Suprapubic skin (tissue), 4 donors: ENCODE measurements around the gene CHRNB4. TPM values are rescaled to one million over a fixed set of nuclear protein-coding genes. Genes with fewer than 3 reads are reported as not detected.

ENCODE experiments used
- DNase-seq, 2 donors: peaks; one replicate each; pipeline ENCODE4 v3.0.0-alpha.2; 2019; ENCODE audit warnings: low spot score in 2 of 2
- H3K27ac ChIP-seq: fragments of 200-600 bp; sonication (generic); one replicate; pipeline ENCODE4 v1.5.1; 2019
- H3K27me3 ChIP-seq: fragments of 200-600 bp; sonication (generic); one replicate; pipeline ENCODE4 v1.5.1; 2019
- H3K36me3 ChIP-seq: fragments of 200-600 bp; sonication (generic); one replicate; pipeline ENCODE4 v1.5.1; 2019
- H3K4me1 ChIP-seq: fragments of 200-600 bp; sonication (generic); one replicate; pipeline ENCODE4 v1.5.1; 2019
- H3K4me3 ChIP-seq: fragments of 200-600 bp; sonication (generic); one replicate; pipeline ENCODE4 v1.5.1; 2019; ENCODE audit warnings: mild to moderate bottlenecking
- H3K9me3 ChIP-seq: fragments of 200-600 bp; sonication (generic); one replicate; pipeline ENCODE4 v1.5.1; 2019
- CTCF ChIP-seq, 2 donors: fragments of 200-600 bp in 1 of 2; fragments of 450-650 bp in 1 of 2; sonication (generic) in 1 of 2; IDR thresholded peaks; one replicate each; pipeline ENCODE4 v1.5.1; 2016 to 2019; ENCODE audit warnings: antibody characterized with exemption in 2 of 2, mild to moderate bottlenecking in 1 of 2, moderate library complexity in 1 of 2
- EP300 ChIP-seq: sonication (generic); formaldehyde crosslinking; IDR thresholded peaks from one replicate; pipeline ENCODE4 v1.6.1; 2017; ENCODE audit warnings: antibody characterized with exemption
- POLR2A ChIP-seq, 2 donors: fragments of 450-650 bp; IDR thresholded peaks; one replicate each; pipeline ENCODE4 v1.6.1; 2017; ENCODE audit warnings: antibody characterized with exemption in 2 of 2, mild to moderate bottlenecking in 2 of 2, moderate library complexity in 2 of 2
- POLR2AphosphoS5 ChIP-seq, 3 donors: sonication (generic); formaldehyde crosslinking; IDR thresholded peaks; one replicate each; pipeline ENCODE4 v1.6.1; 2017; ENCODE audit warnings: antibody characterized with exemption in 3 of 3
- whole genome bisulfite sequencing: methylation state at CpG from one replicate; pipeline ENCODE4 v1.1.5; 2018; 5-methylcytosine and 5-hydroxymethylcytosine counted together
- total RNA-seq, 4 donors: library from RNA; depleted of rRNA; stranded (reverse); fragments of >200 nt; gene quantifications; one replicate each; pipeline ENCODE4 v1.1.0, GENCODE V29; 2016

CHRNB4 gene
- total RNA-seq, 4 donors from 2014 or later = 0.47 TPM; not detected in 3

GRCh38 chr15:78621810-78622402 lies 19.1 kb downstream of the CHRNB4 start:
- TF ChIP-seq EP300 (no peak), POLR2A (IDR thresholded peaks at IDR 0.05) (no peak), POLR2AphosphoS5 (IDR thresholded peaks at IDR 0.05) (no peak), CTCF (IDR thresholded peaks at IDR 0.05) (no peak)
- Histone ChIP-seq H3K27ac (no peak overlapping the region), H3K9me3 (no peaks in the 10 kb centered on the region), H3K4me1 (peaks cover 19% of the 10 kb centered on the region), H3K4me3 (no peak overlapping the region), H3K27me3 (peaks cover 58% of the 10 kb centered on the region), H3K36me3 (no peaks in the 10 kb centered on the region)
- peak in 1 of 2 donors; percentile 68 for DNase-seq
- 76% methylated on average over 10 of the region's 10 CpGs for WGBS

GRCh38 chr15:78620527-78621421 lies 20.2 kb downstream of the CHRNB4 start, which contains the start of gene CHRNA3:
CHRNA3 (minus strand) TSS chr15:78620996; CDS start chr15:78620794, 202 bp downstream.
- Histone ChIP-seq H3K27me3 (peaks cover 54% of the 10 kb centered on the region), H3K4me1 (peaks cover 19% of the 10 kb centered on the region), H3K4me3 (peak within 1 kb of the TSS; percentile 52), H3K36me3 (no peaks in the 10 kb centered on the region), H3K9me3 (no peaks in the 10 kb centered on the region), H3K27ac (no peak within 1 kb of the TSS)
- 11% methylated on average over 8 of the region's 102 CpGs for WGBS
- TF ChIP-seq CTCF (IDR thresholded peaks at IDR 0.05) (no peak), POLR2AphosphoS5 (IDR thresholded peaks at IDR 0.05) (no peak), EP300 (no peak), POLR2A (IDR thresholded peaks at IDR 0.05) (no peak)
- DNase-seq = peak in 1 of 2 donors; percentile 65

- DNase-seq = peak in 1 of 2 donors; percentile 72
- H3K4me1 ChIP-seq = peaks cover 19% of the 10 kb centered on the region
- no peaks in the 10 kb centered on the region for H3K9me3 ChIP-seq
- H3K27ac ChIP-seq = no peak overlapping the region
- no peaks in the 10 kb centered on the region for H3K36me3 ChIP-seq
- TF ChIP-seq POLR2A (IDR thresholded peaks at IDR 0.05) (no peak), POLR2AphosphoS5 (IDR thresholded peaks at IDR 0.05) (no peak), CTCF (IDR thresholded peaks at IDR 0.05) (no peak), EP300 (no peak)
- peaks cover 54% of the 10 kb centered on the region for H3K27me3 ChIP-seq
- no CpG with 5 or more reads among the region's 41 CpGs for WGBS
- H3K4me3 ChIP-seq = peak overlapping the region; percentile 52
Observed at GRCh38 chr15:78620021-78620526, 20.9 kb downstream of the CHRNB4 start.

- H3K27ac ChIP-seq = no peak overlapping the region
- H3K4me3 ChIP-seq = no peak overlapping the region
- WGBS = 39% methylated on average over 12 of the region's 20 CpGs
- peak in 1 of 2 donors; percentile 53 for DNase-seq
- H3K4me1 ChIP-seq = peaks cover 19% of the 10 kb centered on the region
- TF ChIP-seq CTCF (IDR thresholded peaks at IDR 0.05) (no peak), POLR2AphosphoS5 (IDR thresholded peaks at IDR 0.05) (no peak), POLR2A (IDR thresholded peaks at IDR 0.05) (no peak), EP300 (no peak)
- no peaks in the 10 kb centered on the region for H3K9me3 ChIP-seq
- peaks cover 48% of the 10 kb centered on the region for H3K27me3 ChIP-seq
- H3K36me3 ChIP-seq = no peaks in the 10 kb centered on the region
Observed at GRCh38 chr15:78619022-78619950, 21.7 kb downstream of the CHRNB4 start.
